ENCODE data around the gene TUBA1B. TPM values are rescaled to one million over a fixed set of nuclear protein-coding genes. Genes with fewer than 3 reads are reported as not detected.

TUBA1B gene
- total and polyA plus RNA-seq, 2 of the 8 experiments (the other 6 are each of a cell fraction or from before 2014, with no cell fraction given) = 2,092 to 6,837 TPM

DNA sequence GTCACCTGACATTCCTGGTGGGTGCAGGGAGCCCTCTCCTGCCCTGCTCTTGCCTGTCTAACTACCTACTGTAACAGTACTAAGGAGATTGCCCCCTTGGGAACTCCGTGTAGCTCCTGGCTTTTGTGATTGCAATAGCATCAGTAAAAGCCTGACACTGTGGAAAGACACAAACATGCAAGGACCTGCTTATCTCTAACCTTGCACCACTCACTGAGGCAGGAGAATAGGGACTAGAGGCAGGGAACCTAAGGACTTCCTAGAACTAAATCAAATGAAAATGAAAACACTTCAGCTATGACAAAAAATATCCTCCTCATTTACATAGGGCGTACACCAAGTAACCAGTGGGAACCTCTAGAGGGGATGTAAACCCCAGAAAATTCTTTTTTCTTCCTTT, 29.2 kb upstream of the TUBA1B start:
- no peak overlapping the region for H2AK5ac ChIP-seq (ENCODE audit: low read depth, low read length)
- no peak overlapping the region for H2BK5ac ChIP-seq (ENCODE audit: low read depth, low read length)
- H2BK15ac ChIP-seq (ENCODE audit: low read length) = no peak overlapping the region
- H3K23me2 ChIP-seq (ENCODE audit: low read depth, low read length) = no peaks in the 10 kb centered on the region
- no peaks in the 10 kb centered on the region for H3K36me3 ChIP-seq (ENCODE audit: control insufficient read depth in 2 of 4, insufficient read depth in 4 of 4, low read length in 3 of 4)
- no peak overlapping the region for H3K4me3 ChIP-seq (ENCODE audit: extremely low read depth in 1 of 4, insufficient read depth in 2 of 4, low read depth in 3 of 4, low read length in 4 of 4)
- no peak overlapping the region for H2AFZ ChIP-seq (ENCODE audit: low read length)
- H4K20me1 ChIP-seq (replicated peaks in 1 of 2; ENCODE audit: control insufficient read depth in 1 of 2, insufficient read depth in 2 of 2, low read length in 2 of 2) = no peaks in the 10 kb centered on the region
- no peak overlapping the region for H3K9ac ChIP-seq (replicated peaks in 1 of 4; ENCODE audit: extremely low read depth in 1 of 4, low read depth in 3 of 4, low read length in 3 of 4)
- H2BK20ac ChIP-seq (ENCODE audit: low read length) = no peak overlapping the region
- H3K79me1 ChIP-seq (ENCODE audit: low read depth, low read length) = no peaks in the 10 kb centered on the region
- H3K14ac ChIP-seq (ENCODE audit: insufficient read length) = no peak overlapping the region
- H3K27me3 ChIP-seq (replicated peaks in 1 of 4; ENCODE audit: control insufficient read depth in 3 of 4, extremely low read depth in 1 of 4, insufficient read depth in 3 of 4, low read length in 3 of 4) = no peaks in the 10 kb centered on the region
- no peak overlapping the region for H4K8ac ChIP-seq (ENCODE audit: extremely low read depth, insufficient read depth, low read length)
- 85% methylated on average over 2 of the region's 2 CpGs; no CpG with 5 or more reads in 1 of the 2 experiments for WGBS, 2 experiments (ENCODE audit: extremely low coverage in 1 of 2, insufficient coverage in 1 of 2, insufficient read length in 1 of 2, insufficient replicate concordance in 2 of 2, low coverage in 1 of 2, low lambda C conversion rate in 2 of 2, missing lambda C conversion rate in 1 of 2)
- no peak overlapping the region for H3K27ac ChIP-seq (ENCODE audit: low read depth, low read length)
- no peak overlapping the region for H2BK120ac ChIP-seq (replicated peaks; ENCODE audit: low read depth, low read length)
- FAIRE-seq (no peak), DNase-seq (ENCODE audit: low read depth in 1 of 2, low spot score in 2 of 2) (no peak)
- no peak overlapping the region for H3K23ac ChIP-seq (ENCODE audit: insufficient read length)
- H4K5ac ChIP-seq (ENCODE audit: insufficient read length, low read depth, low read length) = no peak overlapping the region
- H3K9me3 ChIP-seq (ENCODE audit: insufficient read depth in 2 of 2, low read depth in 1 of 2, low read length in 1 of 2) = no peaks in the 10 kb centered on the region
- no peak overlapping the region for H3K4me2 ChIP-seq (ENCODE audit: insufficient read depth in 1 of 2, low read depth in 2 of 2, low read length in 2 of 2)
- CTCF ChIA-PET (ENCODE audit: partially characterized antibody) = no interaction called here
- H3K4me1 ChIP-seq (replicated peaks in 1 of 4; ENCODE audit: control insufficient read depth in 3 of 4, insufficient read depth in 4 of 4, low read length in 3 of 4) = peaks cover 0 to 3% (median 0%) of the 10 kb centered on the region in 4 experiments; a peak in 1 of 7 replicates
- H3K4ac ChIP-seq (replicated peaks; ENCODE audit: insufficient read length, low read depth, low read length) = no peak overlapping the region
- H2BK12ac ChIP-seq (ENCODE audit: low read depth, low read length) = no peak overlapping the region
- no peak overlapping the region for H3K18ac ChIP-seq (ENCODE audit: extremely low read depth, low read length)
- H3K56ac ChIP-seq (replicated peaks; ENCODE audit: insufficient read length, low read depth, low read length) = no peak overlapping the region
- H3K79me2 ChIP-seq (ENCODE audit: control insufficient read depth in 1 of 2, insufficient read depth in 2 of 2, low read length in 2 of 2) = no peaks in the 10 kb centered on the region
- POLR2A ChIA-PET (ENCODE audit: partially characterized antibody) = interaction anchor here (1.0 to 1.4 kb wide), 3 partner anchors 9 to 88 kb away, joined by 3 to 9 read pairs (median 4); partner anchors contain the start of gene TUBA1B
- H4K91ac ChIP-seq (replicated peaks; ENCODE audit: insufficient read length, low read length) = no peak overlapping the region
- TF ChIP-seq CBX5 (IDR thresholded peaks at IDR 0.05; ENCODE audit: low read depth, low read length) (no peak), EP300 (IDR thresholded peaks at IDR 0.05; ENCODE audit: borderline replicate concordance in 1 of 2, low read depth in 2 of 2, low read length in 2 of 2) (no peak), CHD2 (IDR thresholded peaks at IDR 0.05; ENCODE audit: low read length) (no peak), POLR2A (IDR thresholded peaks at IDR 0.05; ENCODE audit: control extremely low read depth in 1 of 2, low read depth in 2 of 2, low read length in 2 of 2) (no peak), SP1 (IDR thresholded peaks at IDR 0.05; ENCODE audit: low read depth, low read length) (no peak), SAP30 (IDR thresholded peaks at IDR 0.05; ENCODE audit: insufficient read depth, insufficient replicate concordance, low read length) (no peak), FOSL1 (IDR thresholded peaks at IDR 0.05; ENCODE audit: insufficient read depth, low read depth, low read length) (no peak), SP4 (IDR thresholded peaks at IDR 0.05; ENCODE audit: low read length) (no peak), RBBP5 (IDR thresholded peaks at IDR 0.05; ENCODE audit: borderline replicate concordance, low read depth, low read length) (no peak)
- TF ChIP-seq, protein P1, sequence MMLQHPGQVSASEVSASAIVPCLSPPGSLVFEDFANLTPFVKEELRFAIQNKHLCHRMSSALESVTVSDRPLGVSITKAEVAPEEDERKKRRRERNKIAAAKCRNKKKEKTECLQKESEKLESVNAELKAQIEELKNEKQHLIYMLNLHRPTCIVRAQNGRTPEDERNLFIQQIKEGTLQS (IDR thresholded peaks at IDR 0.05; ENCODE audit: insufficient read depth, low read depth, low read length) = no peak
- TF ChIP-seq, protein P2, sequence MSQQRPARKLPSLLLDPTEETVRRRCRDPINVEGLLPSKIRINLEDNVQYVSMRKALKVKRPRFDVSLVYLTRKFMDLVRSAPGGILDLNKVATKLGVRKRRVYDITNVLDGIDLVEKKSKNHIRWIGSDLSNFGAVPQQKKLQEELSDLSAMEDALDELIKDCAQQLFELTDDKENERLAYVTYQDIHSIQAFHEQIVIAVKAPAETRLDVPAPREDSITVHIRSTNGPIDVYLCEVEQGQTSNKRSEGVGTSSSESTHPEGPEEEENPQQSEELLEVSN (IDR thresholded peaks at IDR 0.05) = no peak
- TF ChIP-seq, protein P3, sequence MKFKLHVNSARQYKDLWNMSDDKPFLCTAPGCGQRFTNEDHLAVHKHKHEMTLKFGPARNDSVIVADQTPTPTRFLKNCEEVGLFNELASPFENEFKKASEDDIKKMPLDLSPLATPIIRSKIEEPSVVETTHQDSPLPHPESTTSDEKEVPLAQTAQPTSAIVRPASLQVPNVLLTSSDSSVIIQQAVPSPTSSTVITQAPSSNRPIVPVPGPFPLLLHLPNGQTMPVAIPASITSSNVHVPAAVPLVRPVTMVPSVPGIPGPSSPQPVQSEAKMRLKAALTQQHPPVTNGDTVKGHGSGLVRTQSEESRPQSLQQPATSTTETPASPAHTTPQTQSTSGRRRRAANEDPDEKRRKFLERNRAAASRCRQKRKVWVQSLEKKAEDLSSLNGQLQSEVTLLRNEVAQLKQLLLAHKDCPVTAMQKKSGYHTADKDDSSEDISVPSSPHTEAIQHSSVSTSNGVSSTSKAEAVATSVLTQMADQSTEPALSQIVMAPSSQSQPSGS (IDR thresholded peaks at IDR 0.05; ENCODE audit: low read length) = no peak
